Left lung (tissue), 10 donors: ENCODE measurements around the gene HSPA1L. TPM values are rescaled to one million over a fixed set of nuclear protein-coding genes. Genes with fewer than 3 reads are reported as not detected.

ENCODE experiments used
- ATAC-seq: fragments of 200-7000 bp; cut with Tn5 transposase; one replicate; pipeline ENCODE4 v1.9.1; 2020; ENCODE audit warnings: moderate library complexity
- DNase-seq, 4 donors: peaks; one replicate each; pipeline ENCODE4 v3.0.0-alpha.2; 2013 to 2020
- H3K27ac ChIP-seq, 2 donors: fragments of 200-600 bp; sonication (generic) in 1 of 2; one replicate each; pipeline versions ENCODE4 v1.5.0 to v1.8.0; 2020 to 2021
- H3K27me3 ChIP-seq, 2 donors: fragments of 200-600 bp; sonication (generic) in 1 of 2; one replicate each; pipeline versions ENCODE4 v1.5.0 to v1.8.0; 2020 to 2021
- H3K36me3 ChIP-seq, 2 donors: fragments of 200-600 bp; sonication (generic) in 1 of 2; one replicate each; pipeline versions ENCODE4 v1.5.0 to v1.8.0; 2020 to 2021
- H3K4me1 ChIP-seq, 2 donors: fragments of 200-600 bp; one replicate each; pipeline ENCODE4 v1.8.0; 2021
- H3K4me3 ChIP-seq, 2 donors: fragments of 200-600 bp; sonication (generic) in 1 of 2; one replicate each; pipeline versions ENCODE4 v1.5.0 to v1.8.0; 2020 to 2021; ENCODE audit warnings: mild to moderate bottlenecking in 1 of 2
- H3K9me3 ChIP-seq, 2 donors: fragments of 200-600 bp; sonication (generic) in 1 of 2; one replicate each; pipeline versions ENCODE4 v1.5.0 to v1.8.0; 2020 to 2021
- intact Hi-C, 2 donors: fragments of 100-400 bp; cut with DNase I; formaldehyde crosslinking; loops; one replicate each; pipeline versions ENCODE4 v1.11.2 to v1.14.2; 2022
- polyA plus RNA-seq, 6 donors: library from polyadenylated mRNA; unstranded; fragments of 120-200 nt; gene quantifications; one replicate each; pipeline ENCODE4 v1.2.1, GENCODE V29; 2013; ENCODE audit not compliant: insufficient read length in 6 of 6
- total RNA-seq, 2 donors: library from RNA; stranded (reverse); fragmentation: NEBNext Ultra II Directional; extraction: Animal tissue kit (Norgen Biotek cat#: 25700); gene quantifications; one replicate each; pipeline ENCODE4 v1.2.1, GENCODE V29; 2021
- TF ChIP-seq, protein P1 (sequence below), 2 donors: fragments of 200-600 bp; sonication (generic) in 1 of 2; IDR thresholded peaks; one replicate each; pipeline versions ENCODE4 v1.5.0 to v1.8.0; 2021; ENCODE audit warnings: antibody characterized with exemption in 2 of 2
- donor health status: DM: no; HTN: yes; CAD: no.
- donor health status: DM: no; HTN: no; CAD: no.

HSPA1L gene
- total and polyA plus RNA-seq, 8 donors: 0.99 to 4.4 (median 3.1) TPM

DNA sequence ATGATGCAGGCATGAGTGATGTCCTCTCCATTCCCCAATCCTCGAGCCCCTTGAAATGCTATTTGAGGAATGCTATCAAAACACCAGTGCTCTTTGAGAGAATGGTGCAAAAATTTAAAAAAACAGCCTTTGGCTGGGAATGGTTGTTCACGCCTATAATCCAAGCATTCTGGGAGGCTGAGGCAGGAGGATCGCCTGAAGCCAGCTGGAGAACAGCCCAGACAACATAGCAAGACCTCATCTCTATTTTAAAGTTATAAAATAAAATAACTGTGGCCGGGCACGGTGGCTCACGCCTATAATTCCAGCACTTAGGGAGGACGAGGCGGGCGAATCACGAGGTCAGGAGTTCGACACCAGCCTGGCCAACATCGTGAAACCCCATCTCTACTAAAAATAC is 15.3 kb downstream of the HSPA1L start:
- Histone ChIP-seq H3K4me3 (no peak overlapping the region), H3K27me3 (no peaks in the 10 kb centered on the region), H3K36me3 (peaks cover 0 to 36% of the 10 kb centered on the region in 2 donors), H3K9me3 (no peaks in the 10 kb centered on the region), H3K27ac (no peak overlapping the region), H3K4me1 (peaks cover 6 to 28% of the 10 kb centered on the region in 2 donors)
- DNase-seq: no peak
- TF ChIP-seq, protein P1, sequence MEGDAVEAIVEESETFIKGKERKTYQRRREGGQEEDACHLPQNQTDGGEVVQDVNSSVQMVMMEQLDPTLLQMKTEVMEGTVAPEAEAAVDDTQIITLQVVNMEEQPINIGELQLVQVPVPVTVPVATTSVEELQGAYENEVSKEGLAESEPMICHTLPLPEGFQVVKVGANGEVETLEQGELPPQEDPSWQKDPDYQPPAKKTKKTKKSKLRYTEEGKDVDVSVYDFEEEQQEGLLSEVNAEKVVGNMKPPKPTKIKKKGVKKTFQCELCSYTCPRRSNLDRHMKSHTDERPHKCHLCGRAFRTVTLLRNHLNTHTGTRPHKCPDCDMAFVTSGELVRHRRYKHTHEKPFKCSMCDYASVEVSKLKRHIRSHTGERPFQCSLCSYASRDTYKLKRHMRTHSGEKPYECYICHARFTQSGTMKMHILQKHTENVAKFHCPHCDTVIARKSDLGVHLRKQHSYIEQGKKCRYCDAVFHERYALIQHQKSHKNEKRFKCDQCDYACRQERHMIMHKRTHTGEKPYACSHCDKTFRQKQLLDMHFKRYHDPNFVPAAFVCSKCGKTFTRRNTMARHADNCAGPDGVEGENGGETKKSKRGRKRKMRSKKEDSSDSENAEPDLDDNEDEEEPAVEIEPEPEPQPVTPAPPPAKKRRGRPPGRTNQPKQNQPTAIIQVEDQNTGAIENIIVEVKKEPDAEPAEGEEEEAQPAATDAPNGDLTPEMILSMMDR (IDR thresholded peaks at IDR 0.05): no peak
- no peak for ATAC-seq
- intact Hi-C loops: no loop called here

DNA sequence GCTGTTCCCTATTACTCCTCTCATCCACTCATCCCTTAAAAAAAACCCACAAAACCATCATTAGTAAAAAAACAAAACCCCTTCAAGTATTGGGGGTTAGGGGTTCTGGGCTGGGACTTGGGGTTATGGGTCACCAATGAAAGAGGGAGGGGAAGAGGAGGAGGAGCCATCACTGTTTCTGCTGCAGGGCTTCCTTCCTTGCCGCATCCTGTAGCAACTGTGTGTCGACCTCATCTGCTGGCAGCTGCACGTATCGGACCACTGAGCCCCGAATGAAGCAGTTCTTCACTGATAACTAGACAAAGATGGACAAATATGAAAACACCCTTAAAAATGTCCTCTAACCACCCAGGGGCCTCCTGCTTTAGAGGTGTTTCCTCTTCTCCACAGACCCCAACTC is 17.5 kb downstream of the HSPA1L start:
- Histone ChIP-seq H3K4me3 (no peak overlapping the region), H3K27ac (peak overlapping the region in 1 of 2 donors; percentile 96), H3K27me3 (no peaks in the 10 kb centered on the region), H3K9me3 (no peaks in the 10 kb centered on the region), H3K36me3 (peaks cover 0 to 26% of the 10 kb centered on the region in 2 donors), H3K4me1 (peaks cover 15 to 45% of the 10 kb centered on the region in 2 donors)
- DNase-seq: peak in 1 of 4 donors; percentile 8
- intact Hi-C loops: no loop called here
- TF ChIP-seq, protein P1 (IDR thresholded peaks at IDR 0.05): no peak
- no peak for ATAC-seq

DNA sequence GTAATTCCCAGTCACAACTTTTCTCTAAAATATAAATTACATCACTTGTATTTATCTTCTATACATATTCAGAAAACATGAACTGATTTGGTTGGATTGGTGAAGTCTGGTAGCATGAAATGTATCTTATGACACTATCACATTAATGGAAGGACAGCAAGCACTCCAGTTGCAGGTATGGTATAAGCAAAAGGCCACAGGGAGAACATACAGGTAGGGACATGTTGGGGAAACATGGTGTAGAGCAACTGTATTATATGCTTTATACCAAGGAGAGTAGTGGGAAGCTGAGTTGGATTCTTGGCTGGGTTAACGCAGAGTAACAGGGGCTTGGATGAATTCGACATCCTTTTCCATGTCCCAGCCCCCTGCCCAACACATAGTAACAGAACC is 18.1 kb downstream of the HSPA1L start:
- H3K9me3 ChIP-seq: no peaks in the 10 kb centered on the region
- ATAC-seq (no peak), DNase-seq (no peak)
- intact Hi-C loops: no loop called here
- peak overlapping the region; percentile 7 to 96 for H3K27ac ChIP-seq
- no peak overlapping the region for H3K4me3 ChIP-seq
- peaks cover 0 to 26% of the 10 kb centered on the region in 2 donors for H3K36me3 ChIP-seq
- TF ChIP-seq, protein P1 (IDR thresholded peaks at IDR 0.05): no peak
- H3K27me3 ChIP-seq: no peaks in the 10 kb centered on the region
- peaks cover 15 to 45% of the 10 kb centered on the region in 2 donors for H3K4me1 ChIP-seq

DNA sequence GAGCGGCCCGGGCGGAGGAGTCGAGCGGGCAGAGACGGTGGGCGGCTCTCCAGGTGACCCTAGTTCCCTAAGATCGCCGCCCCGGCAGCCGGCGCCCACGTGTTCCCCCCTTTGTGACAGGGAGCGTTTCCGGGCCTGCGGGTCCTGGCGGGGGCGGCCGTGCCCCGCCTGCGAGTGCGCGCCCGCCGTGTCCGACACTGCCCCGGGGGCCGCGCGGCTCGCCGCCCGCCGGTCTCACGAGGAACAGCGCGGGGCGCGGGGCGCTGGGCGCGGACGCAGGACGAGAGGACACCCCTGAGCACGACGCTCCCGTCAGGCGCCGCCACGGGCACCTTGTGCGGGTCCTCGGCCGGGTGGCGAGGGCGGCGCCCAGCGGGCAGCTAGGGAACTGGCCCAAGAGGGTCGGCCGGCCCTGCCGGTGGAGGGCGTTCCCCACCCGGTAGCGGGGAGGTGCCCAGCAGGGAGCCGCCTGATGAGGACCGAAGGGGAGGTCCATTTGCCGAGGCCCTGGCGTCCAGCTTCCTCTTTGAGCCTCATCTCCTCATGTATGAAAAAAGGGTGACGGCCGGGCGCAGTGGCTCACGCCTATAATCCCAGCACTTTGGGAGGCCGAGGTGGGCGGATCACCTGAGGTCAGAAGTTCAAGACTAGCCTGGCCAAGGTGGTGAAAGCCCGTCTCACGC is 19.3 kb downstream of the HSPA1L start, which contains the start of gene VARS1:
Gene VARS1 (minus strand): TSS at position 137 of the 683 bp plus-strand sequence. CDS start 535 bp downstream, outside the sequence.
- TF ChIP-seq, protein P1 (IDR thresholded peaks at IDR 0.05): peak; percentile 89 to 93
- Histone ChIP-seq H3K27me3 (no peaks in the 10 kb centered on the region), H3K36me3 (peaks cover 0 to 28% of the 10 kb centered on the region in 2 donors), H3K4me1 (peaks cover 15 to 45% of the 10 kb centered on the region in 2 donors), H3K9me3 (no peaks in the 10 kb centered on the region), H3K27ac (peak within 1 kb of the TSS; percentile 93 to 96), H3K4me3 (peak within 1 kb of the TSS; percentile 90 to 97)
- intact Hi-C loops: no loop called here
- ATAC-seq: peak; percentile 98
- peak; percentile 92 to 100 (median 94) for DNase-seq

DNA sequence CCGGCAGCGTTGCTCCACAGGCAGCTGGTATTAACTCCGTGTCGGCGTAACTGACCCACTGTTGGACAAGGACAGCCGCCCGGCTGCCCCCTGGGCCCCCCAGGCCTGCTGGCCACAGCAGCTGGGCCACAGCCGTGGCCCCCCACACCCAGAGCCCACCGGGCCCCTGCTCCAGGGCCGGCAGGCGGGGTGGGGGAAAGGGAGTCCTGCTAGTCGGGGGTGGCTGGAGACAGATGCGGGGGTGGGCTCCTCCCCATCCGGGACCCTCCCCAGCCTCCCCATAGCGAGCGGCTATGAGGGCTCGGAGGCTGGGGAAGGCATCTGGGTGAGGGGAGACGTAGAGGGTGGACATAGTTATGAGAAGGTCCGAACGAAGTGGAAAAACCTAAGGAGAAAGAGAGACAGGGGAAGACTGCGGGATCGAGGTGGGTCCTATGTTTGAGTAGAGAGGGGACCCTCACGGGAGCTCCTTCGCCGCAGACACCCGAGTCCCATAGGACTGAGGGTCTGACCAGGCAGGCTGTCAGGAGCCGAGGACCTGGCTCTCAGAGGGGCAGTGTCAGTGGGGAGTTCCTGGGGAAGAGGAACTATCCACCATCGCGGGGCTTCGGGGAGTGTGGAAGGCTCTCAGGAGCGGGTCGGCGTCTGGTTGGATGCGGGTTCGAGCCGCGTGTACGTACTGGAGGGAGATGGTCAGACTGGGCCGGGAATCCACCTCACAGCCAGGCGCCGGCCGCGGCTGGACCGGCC is 20.0 kb downstream of the HSPA1L start:
- ATAC-seq (peak; percentile 16), DNase-seq (peak in 3 of 4 donors; percentile 19 to 74 (median 53))
- H3K9me3 ChIP-seq: no peaks in the 10 kb centered on the region
- intact Hi-C loops: no loop called here
- H3K4me1 ChIP-seq: peaks cover 15 to 45% of the 10 kb centered on the region in 2 donors
- peak overlapping the region; percentile 93 to 96 for H3K27ac ChIP-seq
- no peaks in the 10 kb centered on the region for H3K27me3 ChIP-seq
- H3K36me3 ChIP-seq: peaks cover 0 to 36% of the 10 kb centered on the region in 2 donors
- peak overlapping the region; percentile 90 to 97 for H3K4me3 ChIP-seq
- TF ChIP-seq, protein P1 (IDR thresholded peaks at IDR 0.05): no peak
